GM18951 (cell line): ENCODE measurements around the gene KLHDC8A.
"Not testable (repeated sequence)": the region's sequence is repeated elsewhere in the genome, so short reads cannot be mapped to it uniquely, and the experiment has no call there.

Experiments used
- POLR2A ChIP-seq: IDR thresholded peaks from 4 replicates; pipeline ENCODE4 v1.6.1; 2011; ENCODE audit warnings: mild to moderate bottlenecking; ENCODE audit not compliant: insufficient read length, insufficient read depth; ENCODE audit errors: extremely low read depth
- in situ Hi-C: fragments of 300-500 bp; cut with MboI; formaldehyde crosslinking; loops from one replicate; pipeline ENCODE4 v1.12.0; 2022; ENCODE audit warnings: low sequenced_read_pairs, mixed read lengths, inconsistent platforms; ENCODE audit not compliant: unreplicated experiment

Gene KLHDC8A

GRCh38 chr1:205377355-205377754 is 20.6 kb upstream of the KLHDC8A start:
- no peak for TF ChIP-seq POLR2A
- in situ Hi-C loops: no loop called here

DNA sequence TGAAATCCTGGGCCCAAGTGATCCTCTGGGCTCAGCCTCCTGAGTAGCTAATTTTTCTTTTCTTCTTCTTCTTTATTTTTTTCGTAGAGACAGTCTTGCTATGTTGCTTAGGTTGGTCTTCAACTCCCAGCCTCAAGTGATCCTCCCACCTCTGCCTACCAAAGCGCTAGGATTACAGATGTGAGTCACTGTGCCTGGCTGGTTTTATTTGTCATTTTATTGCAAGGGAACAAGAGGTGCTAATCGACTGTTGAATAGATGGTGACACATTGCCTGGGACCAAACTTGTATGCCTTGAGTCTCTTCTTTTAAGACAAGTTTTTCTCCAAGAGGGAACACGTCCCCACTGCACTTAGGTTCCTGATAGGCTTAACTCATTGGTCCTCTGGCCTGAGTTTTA is 20.0 kb upstream of the KLHDC8A start:
- no peak for TF ChIP-seq POLR2A
- in situ Hi-C loops: no loop called here

- no peak for TF ChIP-seq POLR2A
- in situ Hi-C loops: no loop called here
Observed at GRCh38 chr1:205375835-205376545, 19.3 kb upstream of the KLHDC8A start.

- in situ Hi-C loops: no loop called here
- no peak for TF ChIP-seq POLR2A
Observed at GRCh38 chr1:205374210-205375078, 17.7 kb upstream of the KLHDC8A start.

DNA sequence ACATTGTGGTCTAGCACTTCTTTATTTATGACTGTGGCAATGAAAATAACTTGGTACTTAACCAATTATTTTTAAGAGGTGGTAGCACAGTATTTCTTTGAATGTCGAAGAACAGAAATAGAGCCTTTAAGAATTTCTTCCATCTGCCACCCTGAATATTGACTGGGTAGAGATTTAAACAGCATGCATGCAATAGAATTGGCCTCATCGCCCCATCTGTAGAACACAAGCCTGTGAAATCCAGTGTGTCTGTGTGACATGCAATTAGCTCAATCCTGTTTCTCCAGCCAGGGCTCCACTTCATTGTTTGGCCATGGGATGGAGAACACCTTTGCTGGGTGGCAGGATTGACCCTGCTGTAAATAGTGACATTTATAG is 17.1 kb upstream of the KLHDC8A start:
- in situ Hi-C loops: no loop called here
- no peak for TF ChIP-seq POLR2A

- TF ChIP-seq POLR2A: no peak
- in situ Hi-C loops: no loop called here
Observed at GRCh38 chr1:205373022-205373797, 16.5 kb upstream of the KLHDC8A start.

- in situ Hi-C loops: no loop called here
- TF ChIP-seq POLR2A: no peak
Observed at GRCh38 chr1:205371871-205372660, 15.3 kb upstream of the KLHDC8A start.

DNA sequence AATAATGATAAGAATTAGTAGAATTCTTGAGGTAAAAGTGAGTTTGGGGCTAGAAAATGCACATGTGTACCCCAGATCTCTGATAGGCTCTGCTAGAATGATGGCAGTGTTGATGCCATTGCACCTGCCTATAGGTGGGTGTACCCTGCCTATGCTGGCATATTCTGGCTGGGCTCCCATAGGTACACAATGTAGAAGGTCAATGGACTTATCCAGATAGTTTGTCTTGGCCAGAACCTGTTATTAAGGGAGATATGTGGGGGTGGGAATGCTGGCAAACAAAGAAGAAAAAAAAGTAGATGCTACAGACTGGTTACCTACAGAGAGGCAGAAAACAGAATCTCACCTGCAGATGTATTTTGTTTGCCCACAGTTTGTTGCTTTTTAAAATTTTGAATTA is 14.1 kb upstream of the KLHDC8A start:
- in situ Hi-C loops: no loop called here
- TF ChIP-seq POLR2A: no peak

GRCh38 chr1:205369701-205370123 is 13.0 kb upstream of the KLHDC8A start:
- TF ChIP-seq POLR2A: no peak
- in situ Hi-C loops: no loop called here

GRCh38 chr1:205368478-205368877 is 11.8 kb upstream of the KLHDC8A start:
- in situ Hi-C loops: no loop called here

DNA sequence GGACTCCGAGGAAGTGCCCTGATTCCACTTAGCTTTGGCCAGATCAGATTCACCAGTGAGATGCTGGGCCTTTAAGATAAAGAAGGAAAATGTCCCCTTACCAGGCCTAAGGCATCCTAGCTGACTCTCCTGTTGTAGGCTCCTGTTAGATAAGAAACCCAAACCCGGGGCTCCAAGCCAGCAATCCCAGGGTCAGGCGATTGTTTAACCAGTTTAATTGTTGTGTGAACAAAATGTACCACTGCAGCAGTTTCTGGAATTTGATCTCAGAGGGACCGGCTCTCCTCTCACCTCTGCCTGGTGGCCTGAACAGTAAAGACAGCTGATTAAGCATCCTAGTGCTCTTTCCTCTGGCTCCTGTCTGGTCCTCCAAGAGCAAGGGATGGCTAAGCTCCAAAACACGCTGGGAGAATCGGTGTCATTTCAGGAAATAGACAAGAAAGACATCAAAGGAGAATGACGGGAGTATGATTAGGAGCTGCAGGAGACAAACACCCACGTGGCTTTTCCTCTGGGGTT is 9.3 kb upstream of the KLHDC8A start:
- in situ Hi-C loops: no loop called here
- TF ChIP-seq POLR2A: no peak

More at GRCh38 chr1:205368478-205368877, 11.8 kb upstream of the KLHDC8A start:
- TF ChIP-seq POLR2A: no peak

DNA sequence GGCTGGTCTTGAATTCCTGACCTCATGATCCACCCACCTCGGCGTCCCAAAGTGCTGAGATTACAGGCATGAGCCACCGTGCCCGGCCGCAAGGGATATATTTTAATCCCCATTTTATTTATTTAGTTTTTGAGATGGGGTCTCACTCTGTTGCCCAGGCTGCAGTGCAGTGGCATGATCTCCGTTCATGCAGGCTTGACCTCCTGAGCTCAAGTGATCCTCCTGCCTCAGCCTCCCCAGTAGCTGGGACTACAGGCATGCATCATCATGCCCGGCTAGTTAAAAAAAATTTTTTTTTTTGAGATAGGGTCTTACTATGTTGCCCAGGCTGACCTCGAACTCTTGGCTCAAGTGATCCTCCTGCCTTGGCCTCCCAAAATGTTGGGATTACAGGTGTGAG is 8.4 kb upstream of the KLHDC8A start:
- in situ Hi-C loops: not testable (repeated sequence)
